Stimulated activated CD4-positive, alpha-beta T cell treated with anti-CD3 and anti-CD28 coated beads, Interleukin-1b, Interleukin-23, amount 100 ng/mL, for 24 hours (primary cell): ENCODE measurements around the gene ACOT11.

Experiments used
- DNase-seq, 4 experiments: peaks; one replicate each; pipeline ENCODE4 v3.0.0-alpha.2; 2020; ENCODE audit warnings: low read depth in 4 of 4, low spot score in 1 of 4

ACOT11 gene

GRCh38 chr1:54640863-54641836, 93.1 kb downstream of the ACOT11 start, which contains the start of gene MROH7:
MROH7 (plus strand) TSS chr1:54641786; CDS start chr1:54652927, 11,141 bp downstream.
- no peak for DNase-seq

GRCh38 chr1:54643736-54644135, 95.7 kb downstream of the ACOT11 start:
- DNase-seq = no peak

- no peak for DNase-seq
Measured at GRCh38 chr1:54645806-54646676, 98.0 kb downstream of the ACOT11 start.

GRCh38 chr1:54649130-54649898, 101.3 kb downstream of the ACOT11 start:
- DNase-seq = no peak

- DNase-seq = no peak
Measured at GRCh38 chr1:54649921-54650320, 101.9 kb downstream of the ACOT11 start.

GRCh38 chr1:54650417-54650816, 102.4 kb downstream of the ACOT11 start:
- no peak for DNase-seq

- DNase-seq = no peak
Measured at GRCh38 chr1:54651608-54652007, 103.6 kb downstream of the ACOT11 start.

GRCh38 chr1:54652168-54652567, 104.1 kb downstream of the ACOT11 start:
- DNase-seq = no peak

- no peak for DNase-seq
Measured at GRCh38 chr1:54653036-54653435, 105.0 kb downstream of the ACOT11 start.

GRCh38 chr1:54658164-54658913, 110.3 kb downstream of the ACOT11 start:
- no peak for DNase-seq
